G401 (cell line): ENCODE results near the gene KBTBD6. TPM values are rescaled to one million over a fixed set of nuclear protein-coding genes. Genes with fewer than 3 reads are reported as not detected.
"Not testable (repeated sequence)": the region's sequence is repeated elsewhere in the genome, so short reads cannot be mapped to it uniquely, and the experiment has no call there.

Experiments
- DNase-seq: peaks from one replicate; pipeline ENCODE4 v3.0.0-alpha.2; 2015; ENCODE audit warnings: low spot score
- in situ Hi-C: cut with HindIII; loops from 2 replicates; pipeline ENCODE4 v1.10.0; 2016; ENCODE audit warnings: low sequenced_read_pairs, mixed read lengths
- total RNA-seq: library from RNA; depleted of rRNA; stranded (reverse); fragments of >200 nt; shearing (Covaris generic); gene quantifications from 2 replicates; pipeline ENCODE4 v1.2.3, GENCODE V29; 2014; rRNA removed

The KBTBD6 gene
- total RNA-seq: 10.6 and 13.2 TPM in 2 replicates

DNA sequence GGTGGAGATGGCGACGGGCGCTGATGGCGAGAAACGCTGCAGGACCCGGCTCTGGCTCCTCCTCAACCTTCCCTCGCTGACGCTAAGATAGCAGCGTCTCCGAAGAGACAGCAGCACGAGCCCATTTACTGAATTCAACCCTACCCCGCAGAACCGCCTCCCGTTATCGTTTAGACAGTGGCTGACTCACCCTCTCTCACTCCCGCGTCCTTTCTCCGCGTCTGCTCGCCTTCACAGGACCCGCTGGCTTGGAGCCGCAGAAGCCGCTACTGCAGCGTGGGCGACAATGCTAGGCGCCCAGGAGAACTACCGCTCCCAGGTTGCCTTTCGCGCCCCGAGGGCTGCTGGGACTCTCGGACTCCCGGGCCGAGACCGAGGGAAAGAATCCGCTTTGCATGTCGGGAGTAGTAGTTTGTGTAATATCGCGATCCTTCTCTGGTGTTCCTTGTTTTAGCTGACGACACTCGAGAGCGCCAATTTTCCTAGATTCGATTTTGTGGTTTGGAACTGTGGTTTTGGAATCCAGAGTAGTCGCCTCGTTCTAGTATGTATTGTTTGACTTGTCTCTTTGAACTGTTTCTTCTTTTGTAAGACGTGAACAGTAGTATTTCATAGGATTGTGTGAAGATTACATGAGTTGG lies at the start of gene KBTBD6:
Gene KBTBD6, minus strand, starts transcription at position 291 of the 641 bp plus-strand sequence. CDS start 291 bp downstream, outside the sequence.
- DNase-seq: peak; percentile 98
- in situ Hi-C loops: no loop called here

- in situ Hi-C loops: no loop called here
- DNase-seq: no peak
These were observed 49.6 kb upstream of the KBTBD6 start for GRCh38 chr13:41182231-41182630.

DNA sequence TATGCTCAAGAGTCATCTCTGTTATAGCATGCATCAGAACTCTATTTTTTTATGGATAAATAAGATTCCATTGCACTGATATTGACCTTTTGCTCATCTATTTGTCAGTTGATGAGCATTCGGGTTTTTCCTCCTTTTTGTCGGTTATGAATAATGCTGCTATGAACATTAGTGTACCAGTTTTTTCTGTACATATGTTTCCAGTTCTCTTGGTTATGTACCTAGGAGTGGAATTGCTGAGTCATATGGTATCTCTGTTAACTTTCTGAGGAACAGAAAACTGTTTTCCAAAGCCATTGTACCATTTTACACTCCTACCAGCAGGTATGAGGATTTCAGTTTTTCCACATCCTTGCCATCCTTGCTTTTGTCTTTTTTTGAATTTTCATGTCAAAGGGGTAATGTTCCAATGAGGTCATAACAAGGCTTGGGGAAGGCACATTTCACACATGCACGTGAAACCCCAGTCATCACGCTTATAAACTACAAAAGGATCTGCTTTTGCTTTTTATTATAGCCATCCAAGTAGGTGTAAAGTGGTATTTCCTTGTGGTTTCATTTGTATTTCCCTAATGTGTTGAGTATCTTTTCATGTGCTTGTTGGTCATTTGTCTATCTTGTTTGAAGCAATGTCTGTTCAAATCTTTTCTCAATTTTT lies 47.1 kb upstream of the KBTBD6 start:
- no peak for DNase-seq
- in situ Hi-C loops: no loop called here

DNA sequence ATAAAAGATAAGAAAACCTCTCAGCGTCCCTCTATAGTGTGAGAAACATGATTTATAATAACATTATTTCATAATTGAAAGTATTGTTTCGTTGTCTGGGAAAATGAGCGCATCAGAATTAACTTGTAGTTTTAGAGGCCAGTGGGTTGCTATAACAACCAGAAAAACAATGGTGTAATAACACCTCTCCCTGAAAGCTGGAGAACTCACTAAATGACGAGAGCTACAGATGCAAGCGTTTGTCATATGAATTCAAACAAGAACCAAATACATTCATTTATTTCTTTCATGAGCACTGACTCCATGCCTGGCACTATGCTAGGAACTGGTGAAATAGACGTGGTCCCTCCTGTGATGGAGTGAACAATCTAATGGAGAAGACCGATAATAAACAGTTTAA lies 45.4 kb upstream of the KBTBD6 start:
- DNase-seq: no peak
- in situ Hi-C loops: no loop called here

DNA sequence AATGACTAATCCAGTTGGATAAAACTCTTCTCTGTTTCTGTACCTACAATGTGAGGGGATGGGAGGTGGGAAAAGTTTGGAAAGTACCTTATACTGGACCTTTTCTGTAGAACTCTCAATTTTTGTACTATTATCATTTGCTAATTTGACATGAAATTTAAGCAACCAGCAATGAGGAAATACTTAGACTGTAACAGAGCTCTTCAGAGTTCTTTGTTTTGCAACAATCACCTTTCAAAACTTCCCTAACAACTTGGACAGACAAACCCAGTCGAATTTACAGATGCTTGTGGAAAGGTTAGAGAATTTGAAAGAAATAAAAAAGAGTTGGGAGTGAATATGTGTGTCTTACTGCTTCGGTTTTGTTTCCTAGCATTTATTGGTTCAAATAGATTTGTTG lies 45.0 kb upstream of the KBTBD6 start:
- in situ Hi-C loops: no loop called here
- no peak for DNase-seq

DNA sequence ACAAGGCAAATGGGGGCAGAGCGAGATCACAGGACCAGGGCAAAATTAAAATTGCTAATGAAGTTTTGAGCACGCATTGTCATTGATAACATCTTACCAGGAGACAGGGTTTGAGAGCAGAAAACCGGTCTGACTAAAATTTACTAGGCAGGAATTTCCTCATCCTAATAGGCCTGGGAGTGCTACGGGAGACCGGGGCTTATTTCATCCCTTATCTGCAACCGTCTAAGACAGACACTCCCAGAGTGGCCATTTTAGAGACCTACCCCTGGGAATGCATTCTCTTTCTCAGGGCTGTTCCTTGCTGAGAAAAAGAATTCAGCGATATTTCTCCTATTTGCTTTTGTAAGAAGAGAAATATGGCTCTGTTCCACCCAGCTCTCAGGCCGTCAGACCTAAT lies 43.0 kb upstream of the KBTBD6 start:
- in situ Hi-C loops: not testable (repeated sequence)

DNA sequence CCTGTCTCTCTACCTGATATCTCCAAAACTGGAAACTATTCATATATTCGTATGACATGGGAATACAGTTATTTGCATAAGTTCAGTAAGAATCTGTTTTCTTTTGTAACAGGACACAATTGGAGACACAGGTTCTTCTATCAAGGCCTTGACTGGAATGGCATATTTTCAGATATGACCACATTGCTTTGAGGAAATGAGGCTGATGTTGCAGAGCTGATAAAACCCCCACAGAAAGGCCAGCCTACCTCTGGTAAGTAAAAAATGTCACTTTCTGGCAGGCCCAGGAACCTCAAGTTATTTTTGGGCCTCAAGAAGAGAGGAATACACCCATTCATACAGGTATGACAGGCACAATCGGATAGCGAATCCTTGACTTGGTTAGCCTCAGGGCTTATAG lies 29.5 kb upstream of the KBTBD6 start:
- DNase-seq: no peak
- in situ Hi-C loops: no loop called here

More for the DNA sequence above, 43.0 kb upstream of the KBTBD6 start:
- not testable (repeated sequence) for DNase-seq

DNA sequence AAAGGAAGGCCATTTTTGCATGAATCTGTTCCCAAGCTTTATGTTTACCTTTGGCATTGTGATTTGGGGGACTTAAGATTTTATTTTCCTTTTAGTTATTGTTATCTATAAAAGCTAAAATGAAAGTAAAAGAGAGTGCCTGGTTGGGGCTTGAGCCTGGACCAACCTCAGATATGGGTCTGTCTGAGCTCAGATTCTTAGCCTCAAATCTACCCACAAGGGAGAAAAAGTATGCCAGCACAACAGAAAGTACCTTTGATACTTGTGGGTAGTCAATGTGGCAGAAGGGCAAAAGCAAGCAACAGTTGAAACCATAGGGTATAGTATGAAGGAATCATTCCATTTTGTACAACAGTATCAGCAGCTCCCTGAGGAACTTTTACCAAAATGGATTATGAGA lies 26.6 kb upstream of the KBTBD6 start:
- in situ Hi-C loops: no loop called here
- DNase-seq: no peak

- in situ Hi-C loops: no loop called here
These were observed 24.6 kb upstream of the KBTBD6 start for GRCh38 chr13:41157048-41157717.

GRCh38 chr13:41156620-41157019 lies 24.0 kb upstream of the KBTBD6 start:
- in situ Hi-C loops: no loop called here
- no peak for DNase-seq

More at GRCh38 chr13:41157048-41157717, 24.6 kb upstream of the KBTBD6 start:
- no peak for DNase-seq

- in situ Hi-C loops: no loop called here
- DNase-seq: no peak
These were observed 21.4 kb upstream of the KBTBD6 start for GRCh38 chr13:41154042-41154441.

- in situ Hi-C loops: no loop called here
- DNase-seq: no peak
These were observed 19.4 kb upstream of the KBTBD6 start for GRCh38 chr13:41152005-41152404.

DNA sequence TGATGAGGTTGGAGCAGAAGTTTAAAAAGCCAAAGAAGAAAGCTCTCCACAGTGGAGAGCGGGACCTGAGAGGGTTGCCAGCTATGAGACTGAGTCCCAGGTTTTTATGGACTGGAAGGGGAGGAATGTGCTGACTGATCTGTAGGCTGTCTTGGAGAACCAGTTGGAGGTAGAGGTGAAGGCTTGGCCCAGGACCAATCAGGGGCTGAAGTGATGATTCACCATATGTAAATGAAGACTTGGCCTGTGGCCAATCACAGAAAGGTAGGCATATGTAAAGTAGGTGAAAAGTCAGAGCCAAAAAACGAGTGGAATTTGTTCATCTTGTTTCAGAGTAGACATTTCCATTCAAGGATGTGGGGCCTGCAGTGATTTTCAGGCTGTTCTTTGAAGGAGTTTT lies 17.5 kb upstream of the KBTBD6 start:
- in situ Hi-C loops: no loop called here
- no peak for DNase-seq

DNA sequence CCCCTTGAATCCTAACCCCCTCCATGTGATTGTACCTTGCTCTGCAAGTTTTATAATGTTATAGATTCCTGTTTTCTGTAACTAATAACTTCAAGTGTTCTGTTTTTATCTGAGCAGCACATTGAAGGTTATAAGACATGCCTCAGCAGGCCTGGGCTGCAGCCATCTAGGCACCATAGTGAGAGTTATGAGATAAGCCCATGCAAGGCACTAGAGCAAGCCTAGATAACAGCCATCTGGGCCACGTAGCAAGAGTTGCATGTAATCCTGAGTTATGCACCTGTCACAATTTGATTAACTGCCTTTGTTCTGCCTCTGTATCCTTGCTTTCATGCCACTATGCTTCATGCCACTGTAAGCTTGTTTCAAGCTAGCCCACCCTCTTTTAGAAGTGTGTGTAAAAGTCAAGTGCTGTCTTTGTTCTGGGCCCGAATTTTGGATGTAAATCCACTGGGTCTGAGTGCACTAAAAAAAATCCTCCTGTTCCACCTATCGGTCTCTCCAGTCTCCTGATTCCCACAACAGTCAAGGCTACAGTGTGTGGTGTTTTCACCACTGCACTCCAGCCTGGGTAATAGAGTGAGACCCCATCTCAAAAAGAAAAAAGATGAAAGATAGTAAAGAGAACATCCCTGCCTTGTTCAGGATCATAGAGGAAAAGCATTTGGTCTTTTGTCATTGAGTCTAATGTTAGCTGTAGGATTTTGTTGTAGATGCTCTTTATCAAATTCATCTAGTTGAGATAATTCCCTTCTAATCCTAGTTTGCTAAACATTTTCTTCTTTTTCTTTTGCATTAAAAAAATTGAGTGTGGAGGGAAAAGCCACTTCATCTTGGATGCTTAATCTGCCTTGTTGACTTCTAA lies 16.0 kb upstream of the KBTBD6 start:
- in situ Hi-C loops: no loop called here

GRCh38 chr13:41145136-41145908 lies 12.7 kb upstream of the KBTBD6 start:
- in situ Hi-C loops: no loop called here
- no peak for DNase-seq

More for the DNA sequence above, 16.0 kb upstream of the KBTBD6 start:
- no peak for DNase-seq

DNA sequence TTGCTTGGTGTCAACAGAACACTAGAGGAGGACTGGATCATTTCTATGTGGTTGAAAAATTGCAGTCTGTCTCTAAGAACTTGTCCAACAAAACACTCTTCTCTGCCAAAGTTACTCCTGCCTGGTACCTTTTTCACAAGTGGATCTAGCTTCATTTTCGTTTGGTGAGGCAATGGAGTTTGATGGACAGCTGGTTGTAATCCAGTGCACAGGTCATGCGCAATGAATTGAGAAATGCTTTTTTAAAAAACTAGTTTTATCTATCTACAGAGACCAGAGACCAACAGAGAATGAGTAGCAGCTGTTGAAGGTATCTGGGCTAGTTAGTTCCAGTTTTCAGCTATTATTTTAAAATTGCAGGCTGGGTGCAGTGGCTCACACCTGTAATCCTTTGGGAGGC lies 12.0 kb upstream of the KBTBD6 start:
- in situ Hi-C loops: no loop called here
- DNase-seq: no peak

GRCh38 chr13:41139296-41139966 lies 6.8 kb upstream of the KBTBD6 start:
- DNase-seq: no peak
- in situ Hi-C loops: no loop called here

DNA sequence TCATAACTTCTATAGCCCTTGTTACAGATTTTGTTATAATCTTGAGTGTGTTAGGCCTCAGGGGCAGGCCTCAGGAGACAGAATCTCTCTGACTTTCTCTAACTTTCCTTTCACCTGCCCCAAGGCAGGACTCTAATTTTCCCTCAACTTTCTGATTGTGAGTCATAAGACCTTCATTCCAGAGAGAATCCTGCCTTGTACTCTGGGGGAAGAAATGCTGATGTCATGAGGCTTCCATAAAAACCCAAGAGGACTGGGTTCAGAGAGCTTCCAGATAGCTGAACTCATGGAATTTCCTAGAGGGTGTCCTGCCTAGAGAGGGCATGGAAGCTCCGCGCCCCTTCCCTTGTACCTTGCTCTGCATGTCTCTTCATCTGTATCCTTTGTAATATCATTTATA lies 5.3 kb upstream of the KBTBD6 start:
- in situ Hi-C loops: no loop called here
- DNase-seq: no peak
